PFSK-1 (cell line): ENCODE measurements around the gene PLEKHM1.

Experiments
- POLR2AphosphoS5 ChIP-seq: IDR thresholded peaks from 2 replicates; pipeline ENCODE4 v1.6.1; 2012; ENCODE audit warnings: low read depth, mild to moderate bottlenecking, control low read depth, low read length, moderate library complexity
- SIN3A ChIP-seq: IDR thresholded peaks from 2 replicates; pipeline ENCODE4 v1.6.1; 2012; ENCODE audit warnings: mild to moderate bottlenecking, low read length, moderate library complexity, borderline replicate concordance; ENCODE audit not compliant: insufficient read depth

DNA sequence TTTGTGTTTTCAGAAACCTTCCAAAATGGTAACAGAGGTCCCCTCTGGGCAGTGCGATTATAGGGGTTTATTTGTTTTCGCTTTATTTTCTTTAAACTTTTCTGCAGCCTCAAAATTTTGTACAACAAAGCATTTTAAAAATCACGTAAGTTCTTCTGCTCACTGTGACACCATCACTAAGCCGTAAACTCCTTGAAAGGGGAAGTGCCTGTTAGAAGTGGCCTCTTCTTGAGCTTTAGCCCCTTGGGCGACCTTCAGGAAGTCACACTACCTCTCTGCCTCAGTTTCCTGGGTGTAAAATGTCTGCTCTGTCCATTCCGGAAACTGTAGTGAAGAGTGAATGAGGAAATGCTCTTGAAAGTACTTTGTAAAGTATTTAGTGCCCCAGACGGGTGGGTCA lies 84.4 kb downstream of the PLEKHM1 start:
- TF ChIP-seq POLR2AphosphoS5 = no peak
- no peak for TF ChIP-seq SIN3A
